Nephron (organoid): ENCODE data around the gene PVRIG.
"Not testable (repeated sequence)": the region's sequence is repeated elsewhere in the genome, so short reads cannot be mapped to it uniquely, and the experiment has no call there.

Experiments
- H3K27ac Mint-ChIP-seq, 3 experiments: 2 replicates each; pipeline ENCODE4 v1.8.0; 2020; ENCODE audit warnings: mixed read lengths in 3 of 3, mild to moderate bottlenecking in 2 of 3, moderate library complexity in 1 of 3
- H3K27me3 Mint-ChIP-seq: 2 replicates; pipeline ENCODE4 v1.8.0; 2021; ENCODE audit warnings: low read depth, mild to moderate bottlenecking, moderate library complexity, mixed read lengths
- H3K36me3 Mint-ChIP-seq: 2 replicates; pipeline ENCODE4 v1.8.0; 2020; ENCODE audit warnings: low read depth, mixed read lengths
- H3K4me1 Mint-ChIP-seq: 2 replicates; pipeline ENCODE4 v1.8.0; 2020; ENCODE audit warnings: mixed read lengths
- H3K4me3 Mint-ChIP-seq, 3 experiments: 2 replicates each; pipeline ENCODE4 v1.8.0; 2020; ENCODE audit warnings: mild to moderate bottlenecking in 3 of 3, mixed read lengths in 3 of 3, moderate library complexity in 2 of 3
- H3K9me3 Mint-ChIP-seq: 2 replicates; pipeline ENCODE4 v1.8.0; 2020; ENCODE audit warnings: mixed read lengths
- CTCF ChIP-seq, 3 experiments: fragments of 200-600 bp; sonication (generic); IDR thresholded peaks; one replicate each; pipeline ENCODE4 v1.5.0; 2021; ENCODE audit warnings: antibody characterized with exemption in 3 of 3; ENCODE audit not compliant: unreplicated experiment in 3 of 3

PVRIG gene

GRCh38 chr7:100209493-100209892 lies 10.3 kb upstream of the PVRIG start:
- no peak for TF ChIP-seq CTCF (IDR thresholded peaks at IDR 0.05; ENCODE audit: unreplicated experiment in 3 of 3)
- no peaks in the 10 kb centered on the region for H3K27me3 Mint-ChIP-seq
- no peaks in the 10 kb centered on the region for H3K36me3 Mint-ChIP-seq
- no peak overlapping the region for H3K4me3 Mint-ChIP-seq
- H3K4me1 Mint-ChIP-seq = peaks cover 31% of the 10 kb centered on the region
- no peaks in the 10 kb centered on the region for H3K9me3 Mint-ChIP-seq
- peak overlapping the region in 2 of 3 experiments; percentile 31 to 57 for H3K27ac Mint-ChIP-seq

DNA sequence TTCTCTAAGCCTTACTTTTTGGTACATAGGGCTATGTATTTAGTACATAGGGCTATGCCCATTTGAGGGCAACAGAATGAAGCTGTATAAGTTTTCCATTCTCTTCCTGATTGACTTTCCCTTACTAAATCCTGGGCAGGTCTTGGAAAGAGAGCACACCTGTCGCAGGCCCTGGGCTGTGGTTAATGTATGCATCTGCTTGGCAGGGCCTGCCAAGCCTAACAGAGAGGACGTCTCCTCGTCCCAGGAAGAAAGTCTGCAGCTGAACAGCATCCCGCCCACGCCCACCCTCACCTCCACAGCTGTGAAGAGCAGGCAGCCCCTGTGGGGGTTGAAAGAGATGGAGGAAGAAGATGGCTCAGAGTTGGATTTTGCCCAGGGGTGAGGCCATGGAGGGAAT lies 8.9 kb upstream of the PVRIG start:
- H3K9me3 Mint-ChIP-seq = no peaks in the 10 kb centered on the region
- no peak for TF ChIP-seq CTCF (IDR thresholded peaks at IDR 0.05; ENCODE audit: unreplicated experiment in 3 of 3)
- no peaks in the 10 kb centered on the region for H3K27me3 Mint-ChIP-seq

GRCh38 chr7:100211342-100211780 lies 8.4 kb upstream of the PVRIG start:
- Mint-ChIP-seq H3K4me1 (peaks cover 43% of the 10 kb centered on the region), H3K4me3 (no peak overlapping the region), H3K9me3 (no peaks in the 10 kb centered on the region), H3K36me3 (no peaks in the 10 kb centered on the region), H3K27me3 (no peaks in the 10 kb centered on the region), H3K27ac (peak overlapping the region in 1 of 3 experiments; percentile 15)
- no peak for TF ChIP-seq CTCF (IDR thresholded peaks at IDR 0.05; ENCODE audit: unreplicated experiment in 3 of 3)

More for the DNA sequence above, 8.9 kb upstream of the PVRIG start:
- Mint-ChIP-seq H3K27ac (no peak overlapping the region), H3K36me3 (no peaks in the 10 kb centered on the region), H3K4me1 (peaks cover 39% of the 10 kb centered on the region), H3K4me3 (no peak overlapping the region)

GRCh38 chr7:100212631-100213286 lies 7.0 kb upstream of the PVRIG start:
- Mint-ChIP-seq H3K27ac (peak overlapping the region in 1 of 3 experiments; percentile 30), H3K36me3 (no peaks in the 10 kb centered on the region), H3K4me3 (no peak overlapping the region), H3K4me1 (peaks cover 50% of the 10 kb centered on the region), H3K9me3 (no peaks in the 10 kb centered on the region), H3K27me3 (no peaks in the 10 kb centered on the region)
- no peak for TF ChIP-seq CTCF (IDR thresholded peaks at IDR 0.05; ENCODE audit: unreplicated experiment in 3 of 3)

DNA sequence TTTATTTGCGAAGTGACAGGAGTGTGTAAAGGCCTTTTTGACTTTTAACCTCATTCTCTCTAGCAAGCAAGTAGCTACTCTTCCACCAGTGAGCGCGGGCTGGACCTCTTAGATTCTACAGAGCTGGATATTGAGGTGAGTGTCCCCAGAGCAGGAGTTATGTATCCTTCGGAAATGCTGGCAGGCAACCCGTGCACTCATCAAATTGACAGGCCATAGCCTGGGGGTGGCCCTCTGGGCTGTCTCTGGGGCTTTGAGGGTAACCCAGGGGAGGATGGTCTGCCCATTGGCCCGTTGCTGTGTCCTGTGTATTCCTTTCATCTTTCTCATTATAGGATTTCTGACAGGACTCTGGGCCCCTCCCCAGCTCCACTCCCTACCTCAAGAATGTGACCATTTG lies 6.1 kb upstream of the PVRIG start:
- no peak for TF ChIP-seq CTCF (IDR thresholded peaks at IDR 0.05; ENCODE audit: unreplicated experiment in 3 of 3)
- Mint-ChIP-seq H3K27me3 (no peaks in the 10 kb centered on the region), H3K4me1 (peaks cover 45% of the 10 kb centered on the region), H3K9me3 (no peaks in the 10 kb centered on the region), H3K4me3 (no peak overlapping the region), H3K27ac (peak overlapping the region in 1 of 3 experiments; percentile 30), H3K36me3 (no peaks in the 10 kb centered on the region)

GRCh38 chr7:100214356-100214755 lies 5.4 kb upstream of the PVRIG start:
- H3K9me3 Mint-ChIP-seq, H3K27me3 Mint-ChIP-seq, H3K4me3 Mint-ChIP-seq, H3K36me3 Mint-ChIP-seq: not testable (repeated sequence)
- H3K27ac Mint-ChIP-seq = peak overlapping the region in 1 of 3 experiments; percentile 44
- peaks cover 38% of the 10 kb centered on the region for H3K4me1 Mint-ChIP-seq
